K562 (cell line): ENCODE measurements around the gene LRRC74B. TPM values are rescaled to one million over a fixed set of nuclear protein-coding genes. Genes with fewer than 3 reads are reported as not detected.

Experiments used
- CBFA2T3 ChIP-seq: fragments of 450-650 bp; IDR thresholded peaks from 2 replicates; pipeline ENCODE4 v1.6.1; 2017
- HDAC3 ChIP-seq: fragments of 450-650 bp; IDR thresholded peaks from 2 replicates; pipeline ENCODE4 v1.6.1; 2018; ENCODE audit warnings: borderline replicate concordance, mild to moderate bottlenecking, moderate library complexity; ENCODE audit not compliant: partially characterized antibody
- HDAC8 ChIP-seq: fragments of 450-650 bp; IDR thresholded peaks from 2 replicates; pipeline ENCODE4 v1.6.1; 2016; ENCODE audit warnings: mild to moderate bottlenecking, missing genetic modification characterization, moderate library complexity, missing compliant biosample characterization
- KDM1A ChIP-seq, 2 experiments: fragments of 450-650 bp; IDR thresholded peaks; 2 replicates each; pipeline ENCODE4 v1.6.1; 2016; ENCODE audit warnings: mild to moderate bottlenecking in 2 of 2
- KDM5B ChIP-seq: fragments of 200-600 bp; sonication (generic); IDR thresholded peaks from 2 replicates; pipeline ENCODE4 v1.6.1; 2012; ENCODE audit warnings: low read depth, mild to moderate bottlenecking, moderate library complexity, low read length, control low read depth, inconsistent platforms; ENCODE audit not compliant: insufficient replicate concordance
- MYNN ChIP-seq, 2 experiments: sonication (generic); formaldehyde crosslinking in 1 of 2; IDR thresholded peaks; 2 replicates each; pipeline versions ENCODE4 v1.5.0 to v1.6.1; 2016 to 2020; ENCODE audit warnings: antibody characterized with exemption in 1 of 2, missing genetic modification reagents in 1 of 2
- RREB1 ChIP-seq: fragments of 250-450 bp; sonication (Bioruptor Pico); IDR thresholded peaks from 2 replicates; pipeline ENCODE4 v1.4.0; 2020
- SMARCA5 ChIP-seq: fragments of 450-650 bp; IDR thresholded peaks from 2 replicates; pipeline ENCODE4 v1.6.1; 2016
- ZBTB33 ChIP-seq: sonication (generic); formaldehyde crosslinking; IDR thresholded peaks from 2 replicates; pipeline ENCODE4 v1.8.1; 2023; ENCODE audit warnings: mild to moderate bottlenecking, missing genetic modification reagents
- polyA plus RNA-seq, 8 experiments: library from polyadenylated mRNA; depleted of rRNA in 4 of 8; stranded (reverse) in 5 of 8; unstranded in 3 of 8; fragments of >200 nt; fragmentation: Nextera tagmentation in 2 of 8; fragmentation: Illumina TruSeq in 1 of 8; extraction: Ambion mirVana in 2 of 8; extraction: Trizol in 1 of 8; gene quantifications; 2 replicates each; pipeline versions ENCODE4 v1.2.1 to v1.2.3, GENCODE V29; 2011 to 2014; ENCODE audit warnings: inconsistent platforms in 1 of 8, missing spikeins in 1 of 8
- total RNA-seq, 7 experiments: library from RNA; depleted of rRNA in 6 of 7; stranded (reverse); fragments of >200 nt in 6 of 7; fragmentation: Illumina TruSeq in 2 of 7; extraction: Trizol in 2 of 7; gene quantifications; 2 replicates each; pipeline versions ENCODE4 v1.2.1 to v1.2.3, GENCODE V29; 2011 to 2021; ENCODE audit warnings: low replicate concordance in 1 of 7

LRRC74B gene
- total and polyA plus RNA-seq, 9 of the 15 experiments (the other 6 are each of a cell fraction or from before 2014, with no cell fraction given), result not detected

DNA sequence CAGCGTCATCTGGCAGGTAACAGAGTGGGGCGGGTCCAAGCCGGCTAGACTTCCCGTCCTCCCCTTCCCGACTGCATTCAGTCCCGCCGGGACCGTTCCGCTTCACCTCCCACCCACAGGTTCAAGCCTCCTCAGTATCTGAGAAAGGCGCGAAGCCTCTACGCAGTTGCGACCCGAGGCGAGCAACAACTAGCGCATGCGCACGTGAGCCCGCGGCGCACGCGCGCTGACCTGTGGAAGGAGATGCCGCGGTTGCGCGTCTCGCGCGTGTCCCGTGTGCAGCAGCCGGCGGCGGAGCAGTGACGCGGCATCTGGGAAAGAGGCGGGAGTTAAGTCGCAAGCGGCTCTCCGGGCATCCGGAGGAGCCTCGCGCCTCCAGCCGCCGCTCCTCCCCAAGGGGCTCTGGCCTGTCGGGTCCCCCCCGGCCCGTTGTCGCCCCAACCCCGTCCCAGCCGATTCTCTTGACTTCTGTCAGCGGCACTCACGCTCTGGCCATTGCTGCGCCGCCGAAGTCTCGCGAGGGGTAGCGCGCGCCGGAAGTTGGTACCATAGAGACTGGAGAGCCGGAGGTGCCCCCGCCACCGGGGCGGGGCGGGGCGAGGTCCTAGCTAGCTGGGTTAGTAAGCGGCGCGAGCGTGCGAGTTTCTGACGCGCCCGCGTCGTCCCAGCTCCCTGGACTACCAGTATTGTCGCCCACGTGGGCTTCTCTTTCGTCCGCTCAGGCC lies 44.0 kb upstream of the LRRC74B start, which contains the start of gene THAP7 (continued):
- TF ChIP-seq MYNN (IDR thresholded peaks at IDR 0.05) (no peak), MYNN (CRISPR knock-in tag; IDR thresholded peaks at IDR 0.05) (no peak), HDAC8 (peak; percentile 93), KDM5B (peak; percentile 99), KDM1A (IDR thresholded peaks at IDR 0.05) (no peak), SMARCA5 (no peak), ZBTB33 (CRISPR knock-in tag) (no peak), HDAC3 (no peak), RREB1 (peak; percentile 98), CBFA2T3 (no peak)
